T-helper 2 cell (primary cell): ENCODE results near the gene ARHGAP6.

Experiments used
- DNase-seq, 5 experiments: peaks; one replicate each; pipeline versions ENCODE4 v3.0.0 to v3.0.0-alpha.2; 2012 to 2022

ARHGAP6 gene

GRCh38 chrX:11097933-11098332, 567.8 kb downstream of the ARHGAP6 start:
- no peak for DNase-seq

GRCh38 chrX:11089802-11090201, 575.9 kb downstream of the ARHGAP6 start:
- no peak for DNase-seq
